HG03064 (cell line): Measurements from ENCODE around the gene SMARCD3.

Experiments
- ATAC-seq: cut with Tn5 transposase; IDR thresholded peaks from one replicate; pipeline ENCODE4 v1.9.1; 2021; ENCODE audit warnings: low read depth; ENCODE audit not compliant: unreplicated experiment

Gene SMARCD3

DNA sequence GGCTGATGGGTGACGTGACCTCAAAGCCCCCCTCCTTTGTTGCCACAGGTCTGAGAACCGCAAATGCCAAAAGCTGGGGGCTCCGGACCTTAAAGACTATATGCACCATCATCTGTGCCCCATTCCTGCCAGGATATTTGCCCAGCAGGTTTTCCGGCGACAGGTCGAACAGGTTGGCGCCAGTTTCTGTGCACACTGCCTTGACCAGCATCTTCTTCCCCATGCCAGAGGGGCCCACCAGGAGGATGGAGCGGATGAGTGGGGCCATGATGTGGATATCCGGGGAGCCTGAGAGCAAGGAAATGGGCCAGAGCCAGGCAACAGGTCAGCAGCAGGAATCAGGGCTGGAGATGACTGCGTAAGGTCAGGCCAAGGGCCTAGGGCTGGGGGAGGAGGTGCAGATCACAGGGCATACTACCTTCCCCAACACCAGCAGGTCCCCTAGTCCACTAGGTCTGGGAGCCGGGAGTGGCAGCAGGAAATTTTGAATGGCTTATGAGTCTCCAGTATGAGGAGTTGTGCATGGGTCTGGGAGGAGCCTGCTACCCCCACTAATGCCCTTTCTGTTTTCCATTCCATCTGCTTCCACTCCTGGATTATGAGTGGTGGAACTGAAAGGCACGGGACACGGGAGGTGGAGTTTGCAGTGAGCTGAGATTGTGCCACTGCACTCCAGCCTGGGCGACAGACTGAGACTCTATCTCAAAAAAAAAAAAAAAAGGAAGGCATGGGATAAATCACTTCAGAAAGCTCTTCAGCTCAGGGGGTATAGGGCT, 55.1 kb downstream of the SMARCD3 start:
- ATAC-seq: no peak

- no peak for ATAC-seq
Measured at GRCh38 chr7:151192002-151192539, 56.4 kb downstream of the SMARCD3 start.

DNA sequence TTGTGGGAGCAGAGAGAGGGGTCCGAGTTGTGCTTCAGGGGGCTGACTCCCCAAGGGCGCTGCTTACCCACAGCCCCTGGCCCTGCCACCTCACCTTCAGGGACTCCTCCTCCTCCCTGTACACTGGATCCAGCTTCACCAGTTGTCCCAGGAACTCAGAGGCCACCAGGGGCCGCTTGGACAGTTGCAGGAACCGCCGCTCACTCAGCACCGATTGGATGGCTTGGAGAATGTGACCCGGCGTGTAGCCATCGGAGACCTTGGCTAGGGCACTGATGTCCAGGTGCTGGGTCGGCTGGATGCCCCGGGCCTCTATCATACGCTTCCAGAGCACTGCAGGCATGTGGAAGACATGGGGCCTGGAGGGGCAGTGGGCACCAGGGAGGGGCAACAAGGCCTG, 57.0 kb downstream of the SMARCD3 start:
- ATAC-seq: no peak

DNA sequence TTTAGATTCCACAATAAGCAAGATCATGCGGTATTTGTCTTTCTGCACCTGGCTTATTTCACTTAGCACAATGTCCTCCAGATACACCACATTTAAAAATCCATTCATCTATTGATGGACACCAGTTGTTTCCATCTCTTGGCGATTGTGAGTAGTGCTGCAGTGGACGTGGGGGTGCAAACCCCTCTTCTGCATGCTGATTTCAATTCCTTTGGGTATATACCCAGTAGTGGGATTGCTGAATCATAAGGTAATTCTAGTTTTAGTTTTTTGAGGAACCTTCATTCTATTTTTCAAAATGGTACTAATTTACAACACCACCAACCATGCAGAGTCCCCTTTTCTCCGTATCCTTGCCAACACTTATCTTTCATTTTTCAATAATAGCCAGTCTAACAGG, 59.5 kb downstream of the SMARCD3 start:
- ATAC-seq: no peak
